Esophagus squamous epithelium (tissue), 4 donors: ENCODE data around the gene CGB3.

ENCODE experiments used
- POLR2A ChIP-seq, 4 donors: fragments of 450-650 bp; IDR thresholded peaks; one replicate each; pipeline ENCODE4 v1.6.1; 2017; ENCODE audit warnings: antibody characterized with exemption in 4 of 4, mild to moderate bottlenecking in 4 of 4, moderate library complexity in 3 of 4
- TF ChIP-seq, protein P1 (sequence below), 6 experiments: fragments of 450-650 bp in 4 of 6; fragments of 200-600 bp in 2 of 6; sonication (generic) in 2 of 6; IDR thresholded peaks; one replicate each; pipeline ENCODE4 v1.5.1; 2016 to 2019; ENCODE audit warnings: antibody characterized with exemption in 6 of 6, mild to moderate bottlenecking in 4 of 6, moderate library complexity in 4 of 6

DNA sequence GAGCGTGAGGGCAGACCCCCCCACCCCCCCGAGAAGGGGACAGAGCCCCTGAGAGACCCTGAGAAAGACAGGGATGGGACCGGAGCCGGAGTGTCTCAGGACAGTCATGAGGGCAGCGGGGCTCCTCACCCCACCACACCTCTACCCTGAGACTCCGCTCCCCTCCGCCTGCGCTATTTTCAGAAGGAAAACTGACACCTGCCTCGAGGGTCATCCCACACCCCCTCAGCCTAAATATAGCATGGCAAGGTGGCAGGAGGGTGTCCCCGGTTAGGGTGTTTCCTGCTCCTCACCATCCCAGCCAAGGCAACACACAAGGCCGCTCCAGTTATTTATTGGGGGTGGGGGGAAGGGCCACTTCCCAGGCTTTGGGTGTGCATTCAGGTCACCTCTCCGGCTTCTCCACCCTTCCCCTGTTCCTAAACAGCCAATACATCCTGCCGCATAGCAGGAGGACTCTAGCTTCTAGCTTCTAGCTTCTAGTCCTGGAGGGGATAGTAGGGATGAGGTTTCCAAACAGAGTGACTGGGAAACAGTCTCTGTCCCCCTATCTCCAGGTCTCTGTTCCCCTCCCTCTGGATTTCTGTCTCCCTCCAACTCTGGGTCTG lies 41.9 kb upstream of the CGB3 start:
- TF ChIP-seq, protein P1, sequence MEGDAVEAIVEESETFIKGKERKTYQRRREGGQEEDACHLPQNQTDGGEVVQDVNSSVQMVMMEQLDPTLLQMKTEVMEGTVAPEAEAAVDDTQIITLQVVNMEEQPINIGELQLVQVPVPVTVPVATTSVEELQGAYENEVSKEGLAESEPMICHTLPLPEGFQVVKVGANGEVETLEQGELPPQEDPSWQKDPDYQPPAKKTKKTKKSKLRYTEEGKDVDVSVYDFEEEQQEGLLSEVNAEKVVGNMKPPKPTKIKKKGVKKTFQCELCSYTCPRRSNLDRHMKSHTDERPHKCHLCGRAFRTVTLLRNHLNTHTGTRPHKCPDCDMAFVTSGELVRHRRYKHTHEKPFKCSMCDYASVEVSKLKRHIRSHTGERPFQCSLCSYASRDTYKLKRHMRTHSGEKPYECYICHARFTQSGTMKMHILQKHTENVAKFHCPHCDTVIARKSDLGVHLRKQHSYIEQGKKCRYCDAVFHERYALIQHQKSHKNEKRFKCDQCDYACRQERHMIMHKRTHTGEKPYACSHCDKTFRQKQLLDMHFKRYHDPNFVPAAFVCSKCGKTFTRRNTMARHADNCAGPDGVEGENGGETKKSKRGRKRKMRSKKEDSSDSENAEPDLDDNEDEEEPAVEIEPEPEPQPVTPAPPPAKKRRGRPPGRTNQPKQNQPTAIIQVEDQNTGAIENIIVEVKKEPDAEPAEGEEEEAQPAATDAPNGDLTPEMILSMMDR (IDR thresholded peaks at IDR 0.05), result no peak
- no peak for TF ChIP-seq POLR2A (IDR thresholded peaks at IDR 0.05)
